ENCODE measurements around the gene MTIF2. TPM values are rescaled to one million over a fixed set of nuclear protein-coding genes. Genes with fewer than 3 reads are reported as not detected.

The MTIF2 gene
- total and polyA plus RNA-seq, 8 donors: 13.6 to 22.9 (median 16.7) TPM

DNA sequence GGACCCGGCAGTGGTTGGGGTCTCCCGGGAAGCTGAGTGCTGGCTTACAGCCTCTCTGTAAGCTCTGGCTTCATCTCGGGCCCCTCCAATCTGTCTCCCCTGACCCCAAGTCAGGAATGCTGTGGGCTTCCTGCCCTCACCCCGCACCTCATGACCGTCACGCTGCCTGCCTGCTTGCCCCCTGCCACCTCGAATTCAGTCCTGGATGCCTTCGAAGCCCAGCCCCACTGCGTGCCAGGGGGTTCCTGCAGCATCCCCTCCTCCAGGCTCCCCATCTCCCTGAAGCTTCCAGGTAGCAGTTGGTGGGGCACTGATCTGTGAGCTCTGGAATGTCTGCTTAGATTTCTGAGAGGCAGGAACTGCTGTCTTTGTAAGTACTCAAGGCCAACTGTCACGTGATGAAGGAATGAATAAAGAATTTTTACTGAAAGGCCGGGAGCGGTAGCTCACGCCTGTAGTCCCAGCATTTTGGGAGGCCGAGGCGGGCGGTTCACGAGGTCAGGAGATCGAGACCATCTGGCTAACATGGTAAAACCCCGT is 43.5 kb downstream of the MTIF2 start:
- no peak for FAIRE-seq
- no peaks in the 10 kb centered on the region for H3K36me3 ChIP-seq
- no peaks in the 10 kb centered on the region for H3K27me3 ChIP-seq
- H3K9me3 ChIP-seq: no peaks in the 10 kb centered on the region
- no peak overlapping the region for H3K27ac ChIP-seq
- peak in 1 of 6 donors; percentile 51 for DNase-seq
- 83% methylated on average over 19 of the region's 19 CpGs for whole genome bisulfite sequencing, 2 donors
- no peak overlapping the region for H3K4me3 ChIP-seq
- TF ChIP-seq, protein P1, sequence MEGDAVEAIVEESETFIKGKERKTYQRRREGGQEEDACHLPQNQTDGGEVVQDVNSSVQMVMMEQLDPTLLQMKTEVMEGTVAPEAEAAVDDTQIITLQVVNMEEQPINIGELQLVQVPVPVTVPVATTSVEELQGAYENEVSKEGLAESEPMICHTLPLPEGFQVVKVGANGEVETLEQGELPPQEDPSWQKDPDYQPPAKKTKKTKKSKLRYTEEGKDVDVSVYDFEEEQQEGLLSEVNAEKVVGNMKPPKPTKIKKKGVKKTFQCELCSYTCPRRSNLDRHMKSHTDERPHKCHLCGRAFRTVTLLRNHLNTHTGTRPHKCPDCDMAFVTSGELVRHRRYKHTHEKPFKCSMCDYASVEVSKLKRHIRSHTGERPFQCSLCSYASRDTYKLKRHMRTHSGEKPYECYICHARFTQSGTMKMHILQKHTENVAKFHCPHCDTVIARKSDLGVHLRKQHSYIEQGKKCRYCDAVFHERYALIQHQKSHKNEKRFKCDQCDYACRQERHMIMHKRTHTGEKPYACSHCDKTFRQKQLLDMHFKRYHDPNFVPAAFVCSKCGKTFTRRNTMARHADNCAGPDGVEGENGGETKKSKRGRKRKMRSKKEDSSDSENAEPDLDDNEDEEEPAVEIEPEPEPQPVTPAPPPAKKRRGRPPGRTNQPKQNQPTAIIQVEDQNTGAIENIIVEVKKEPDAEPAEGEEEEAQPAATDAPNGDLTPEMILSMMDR (IDR thresholded peaks at IDR 0.05): no peak
- H3K4me1 ChIP-seq: no peaks in the 10 kb centered on the region
- intact Hi-C loops (cut with DNase I): no loop called here
- no peak for ATAC-seq

DNA sequence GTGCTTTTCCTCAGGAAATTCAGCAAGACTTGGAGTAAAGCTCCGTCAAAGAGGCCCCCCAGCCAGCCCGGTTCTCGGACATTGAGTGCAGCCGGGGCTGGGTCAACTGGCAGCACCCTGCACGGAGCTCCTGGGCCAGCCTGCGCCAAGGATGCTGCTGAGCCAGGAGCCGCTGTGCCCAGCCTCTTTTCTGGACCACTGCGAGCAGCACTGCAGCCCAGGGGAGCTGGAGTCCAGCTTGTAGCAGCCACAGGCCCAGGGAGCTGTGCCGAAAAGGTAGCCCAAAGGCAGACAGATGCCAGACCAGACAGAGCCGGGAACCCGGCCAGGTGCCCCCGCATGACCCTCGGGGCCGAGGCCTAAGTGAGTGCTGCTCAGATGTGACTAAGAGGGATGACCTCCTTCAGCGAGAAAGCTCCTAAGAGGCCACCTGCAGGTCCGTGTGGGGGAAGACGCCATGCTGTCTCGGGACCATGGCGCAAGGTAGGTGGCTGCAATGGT is 44.2 kb downstream of the MTIF2 start:
- TF ChIP-seq, protein P1 (IDR thresholded peaks at IDR 0.05): no peak

DNA sequence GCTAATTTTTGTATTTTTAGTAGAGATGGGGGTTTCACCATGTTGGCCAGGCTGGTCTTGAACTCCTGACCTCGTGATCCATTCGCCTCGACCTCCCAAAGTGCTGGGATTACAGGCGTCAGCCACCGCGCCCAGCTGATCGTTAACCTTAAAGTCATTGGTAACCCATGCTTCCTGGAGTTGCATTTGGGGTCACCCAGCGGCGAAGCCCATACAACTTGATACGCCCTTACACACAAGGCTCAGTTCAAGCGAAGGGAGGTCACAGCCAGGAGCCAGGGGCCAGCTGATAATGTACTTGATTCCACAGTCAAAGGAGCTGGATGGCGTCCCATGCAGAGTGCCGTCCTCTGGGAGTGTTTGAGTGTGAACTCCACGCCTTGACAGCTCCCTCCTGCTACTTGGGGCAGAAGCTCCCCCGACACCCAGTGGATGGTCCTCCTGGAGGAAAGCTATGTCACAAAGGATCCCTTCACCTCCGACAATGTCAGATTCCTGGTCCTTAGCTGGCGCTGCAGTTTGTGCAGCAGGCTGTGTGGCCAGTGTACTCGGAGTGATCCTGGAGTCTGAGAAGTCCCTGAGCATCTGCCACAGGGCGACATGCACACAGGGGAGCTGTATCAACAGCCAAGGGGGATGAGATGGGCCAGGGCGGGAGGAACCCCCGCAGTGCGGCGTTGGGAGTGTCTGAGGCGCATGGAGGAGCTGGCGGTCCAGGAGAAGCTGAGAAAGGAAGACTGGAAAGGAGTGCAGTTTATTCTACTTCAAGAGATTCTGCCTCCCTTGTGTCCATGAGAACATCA is 44.9 kb downstream of the MTIF2 start:
- no peaks in the 10 kb centered on the region for H3K27me3 ChIP-seq
- WGBS, 2 donors: 87 to 89% methylated on average over 25 of the region's 25 CpGs
- ATAC-seq (peak; percentile 10 to 18 (median 12)), FAIRE-seq (no peak), DNase-seq (peak in 4 of 6 donors; percentile 8 to 62 (median 24))
- H3K36me3 ChIP-seq: no peaks in the 10 kb centered on the region
- TF ChIP-seq, protein P1 (IDR thresholded peaks at IDR 0.05): no peak
- intact Hi-C loops (cut with DNase I): no loop called here
- H3K4me1 ChIP-seq: no peaks in the 10 kb centered on the region
- no peaks in the 10 kb centered on the region for H3K9me3 ChIP-seq
- peak overlapping the region in 3 of 4 donors; percentile 33 to 84 (median 82) for H3K4me3 ChIP-seq
- H3K27ac ChIP-seq: peak overlapping the region; percentile 61 to 84 (median 75)

More for the DNA sequence above, 44.2 kb downstream of the MTIF2 start:
- Histone ChIP-seq H3K27me3 (no peaks in the 10 kb centered on the region), H3K4me1 (no peaks in the 10 kb centered on the region), H3K36me3 (no peaks in the 10 kb centered on the region), H3K4me3 (no peak overlapping the region), H3K9me3 (no peaks in the 10 kb centered on the region), H3K27ac (no peak overlapping the region)
- ATAC-seq (no peak), FAIRE-seq (no peak), DNase-seq (peak in 3 of 6 donors; percentile 16 to 79 (median 36))
- intact Hi-C loops (cut with DNase I): no loop called here
- 75 to 78% methylated on average over 19 of the region's 19 CpGs for WGBS, 2 donors

DNA sequence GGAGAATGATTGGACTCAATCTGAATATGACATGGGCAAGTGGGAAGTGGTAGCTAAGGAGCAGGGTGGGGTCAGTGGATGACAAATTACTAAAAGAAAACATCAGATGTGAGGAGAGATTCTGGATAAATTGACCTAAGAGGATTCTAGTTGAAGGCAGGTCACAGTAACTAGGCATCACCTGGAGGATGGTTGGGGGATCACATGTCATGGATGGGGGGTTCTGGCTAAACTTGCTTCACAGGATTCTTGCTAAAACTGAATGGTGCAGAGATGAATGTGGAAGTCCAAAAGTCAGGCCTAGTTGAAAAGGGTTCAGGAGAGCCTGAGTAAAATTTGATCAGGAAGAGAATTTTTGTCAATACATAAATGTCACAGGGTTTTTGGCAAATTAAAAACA is 55.2 kb downstream of the MTIF2 start:
- no peaks in the 10 kb centered on the region for H3K36me3 ChIP-seq
- TF ChIP-seq, protein P1 (IDR thresholded peaks at IDR 0.05): no peak
- H3K27me3 ChIP-seq: no peaks in the 10 kb centered on the region
- no peak overlapping the region for H3K4me3 ChIP-seq
- H3K4me1 ChIP-seq: no peaks in the 10 kb centered on the region
- no peak overlapping the region for H3K27ac ChIP-seq
- intact Hi-C loops (cut with DNase I): no loop called here
- FAIRE-seq: no peak
- ATAC-seq: no peak
- H3K9me3 ChIP-seq: no peaks in the 10 kb centered on the region
- DNase-seq: no peak

DNA sequence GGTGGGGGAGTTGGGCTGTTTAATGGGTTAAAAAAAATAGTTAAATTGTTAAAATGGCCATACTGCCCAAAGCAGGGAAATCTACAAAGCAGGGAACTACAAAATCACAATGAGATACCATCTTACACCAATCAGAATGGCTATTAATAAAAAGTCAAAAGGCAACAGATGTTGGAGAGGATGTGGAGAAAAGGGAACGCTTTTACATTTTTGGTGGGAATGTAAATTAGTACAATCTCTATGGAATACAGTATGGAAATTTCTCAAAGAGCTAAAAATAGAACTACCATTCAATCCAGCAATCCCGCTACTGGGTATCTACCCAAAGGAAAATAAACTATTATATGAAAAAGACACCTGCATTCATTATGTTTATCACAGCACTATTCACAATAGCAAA is 64.1 kb downstream of the MTIF2 start:
- TF ChIP-seq, protein P1 (IDR thresholded peaks at IDR 0.05): no peak
- 98% methylated on average over 2 of the region's 2 CpGs for WGBS, 2 donors
- no peaks in the 10 kb centered on the region for H3K9me3 ChIP-seq
- H3K4me1 ChIP-seq: no peaks in the 10 kb centered on the region
- H3K27ac ChIP-seq: no peak overlapping the region
- H3K27me3 ChIP-seq: no peaks in the 10 kb centered on the region
- intact Hi-C loops (cut with DNase I): no loop called here
- ATAC-seq: no peak
- no peak overlapping the region for H3K4me3 ChIP-seq
- no peaks in the 10 kb centered on the region for H3K36me3 ChIP-seq
- no peak for FAIRE-seq
- no peak for DNase-seq

Measured in pancreas (tissue), 10 donors.